GM10266 (cell line): ENCODE results near the gene SERPINB11.

Experiments used
- DNase-seq: peaks from one replicate; pipeline ENCODE4 v3.0.0; 2012; ENCODE audit errors: extremely low spot score
- CTCF ChIP-seq: IDR thresholded peaks from 2 replicates; pipeline ENCODE4 v1.5.1; 2012; ENCODE audit warnings: mild to moderate bottlenecking, low read depth; ENCODE audit not compliant: control insufficient read depth, insufficient read depth; ENCODE audit errors: missing control alignments

SERPINB11 gene

GRCh38 chr18:63681449-63682340 is 21.1 kb upstream of the SERPINB11 start:
- no peak for DNase-seq
- no peak for TF ChIP-seq CTCF

GRCh38 chr18:63683152-63683551 is 19.6 kb upstream of the SERPINB11 start:
- no peak for TF ChIP-seq CTCF
- no peak for DNase-seq

- no peak for TF ChIP-seq CTCF
Measured at GRCh38 chr18:63683890-63684289, 18.9 kb upstream of the SERPINB11 start.

GRCh38 chr18:63684718-63685117 is 18.0 kb upstream of the SERPINB11 start:
- no peak for DNase-seq
- no peak for TF ChIP-seq CTCF

More at GRCh38 chr18:63683890-63684289, 18.9 kb upstream of the SERPINB11 start:
- no peak for DNase-seq

GRCh38 chr18:63686871-63687270 is 15.9 kb upstream of the SERPINB11 start:
- no peak for TF ChIP-seq CTCF
- no peak for DNase-seq

- TF ChIP-seq CTCF = no peak
Measured at GRCh38 chr18:63689064-63689463, 13.7 kb upstream of the SERPINB11 start.

GRCh38 chr18:63697097-63697660 is 5.6 kb upstream of the SERPINB11 start:
- no peak for TF ChIP-seq CTCF
- no peak for DNase-seq

More at GRCh38 chr18:63689064-63689463, 13.7 kb upstream of the SERPINB11 start:
- DNase-seq = no peak
